ENCODE data around the gene NFAM1.

NFAM1 gene

DNA sequence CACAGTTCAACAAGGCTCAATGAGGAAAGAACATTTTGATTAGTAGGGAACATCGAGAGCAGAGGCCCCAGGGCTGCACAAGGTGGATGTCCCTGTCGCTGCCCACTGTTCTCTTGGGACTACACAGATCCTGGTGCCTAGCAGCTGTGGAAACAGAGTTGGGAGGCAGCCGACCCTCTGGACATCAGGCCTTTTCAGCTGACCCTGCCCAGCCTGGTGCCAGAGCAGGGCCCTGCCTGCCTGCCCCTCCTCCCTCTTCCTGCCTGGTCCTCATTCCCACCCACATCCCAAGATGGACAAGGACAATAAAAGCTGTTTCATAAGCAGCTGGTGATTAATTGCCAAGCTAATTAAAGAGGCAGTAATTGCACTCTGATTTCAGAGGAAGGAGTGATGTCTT is 60.7 kb downstream of the NFAM1 start:
- peaks cover 0 to 23% (median 3%) of the 10 kb centered on the region in 5 donors for H3K27me3 ChIP-seq (ENCODE audit: control insufficient read depth in 5 of 5, insufficient read depth in 4 of 5, low read length in 5 of 5)
- no peaks in the 10 kb centered on the region for H3K36me3 ChIP-seq (ENCODE audit: control insufficient read depth in 5 of 5, insufficient read depth in 5 of 5, low read length in 5 of 5)
- H3K9me3 ChIP-seq (ENCODE audit: control insufficient read depth in 5 of 5, low read length in 5 of 5), result no peaks in the 10 kb centered on the region
- no peak overlapping the region for H3K27ac ChIP-seq (ENCODE audit: low read depth, low read length)
- no peak overlapping the region for H3K9ac ChIP-seq (ENCODE audit: low read length in 5 of 5)
- H3K4me3 ChIP-seq (ENCODE audit: low read depth in 1 of 5, low read length in 5 of 5), result no peak overlapping the region
- H3K4me1 ChIP-seq (ENCODE audit: control insufficient read depth in 5 of 5, insufficient read depth in 5 of 5, low read length in 5 of 5), result peaks cover 4 to 48% (median 33%) of the 10 kb centered on the region in 5 donors

DNA sequence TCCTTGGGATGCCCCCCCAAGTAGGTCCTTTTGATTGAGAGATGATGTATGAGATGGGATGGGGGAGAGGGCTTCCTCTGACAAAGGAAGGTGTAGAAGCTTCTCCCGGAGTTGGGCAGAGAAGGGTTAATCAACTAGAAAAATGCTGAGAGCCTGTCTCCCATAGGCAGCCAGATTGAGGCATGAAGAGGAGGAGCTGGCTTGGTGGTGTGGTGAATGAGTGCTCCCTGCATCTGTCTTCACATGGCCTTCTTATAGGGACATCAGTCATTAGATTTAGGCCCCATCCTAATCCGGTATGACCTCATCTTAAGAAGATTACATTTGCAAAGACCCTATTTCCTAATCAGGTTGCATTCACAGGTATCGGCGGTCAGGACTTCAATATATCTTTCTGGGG is 61.1 kb downstream of the NFAM1 start:
- no peaks in the 10 kb centered on the region for H3K36me3 ChIP-seq (ENCODE audit: control insufficient read depth in 5 of 5, insufficient read depth in 5 of 5, low read length in 5 of 5)
- H3K9me3 ChIP-seq (ENCODE audit: control insufficient read depth in 5 of 5, low read length in 5 of 5), result no peaks in the 10 kb centered on the region
- H3K4me3 ChIP-seq (ENCODE audit: low read depth in 1 of 5, low read length in 5 of 5), result no peak overlapping the region
- no peak overlapping the region for H3K27ac ChIP-seq (ENCODE audit: low read depth, low read length)
- peaks cover 0 to 23% (median 3%) of the 10 kb centered on the region in 5 donors for H3K27me3 ChIP-seq (ENCODE audit: control insufficient read depth in 5 of 5, insufficient read depth in 4 of 5, low read length in 5 of 5)
- H3K4me1 ChIP-seq (ENCODE audit: control insufficient read depth in 5 of 5, insufficient read depth in 5 of 5, low read length in 5 of 5), result peaks cover 4 to 45% (median 33%) of the 10 kb centered on the region in 5 donors
- no peak overlapping the region for H3K9ac ChIP-seq (ENCODE audit: low read length in 5 of 5)

DNA sequence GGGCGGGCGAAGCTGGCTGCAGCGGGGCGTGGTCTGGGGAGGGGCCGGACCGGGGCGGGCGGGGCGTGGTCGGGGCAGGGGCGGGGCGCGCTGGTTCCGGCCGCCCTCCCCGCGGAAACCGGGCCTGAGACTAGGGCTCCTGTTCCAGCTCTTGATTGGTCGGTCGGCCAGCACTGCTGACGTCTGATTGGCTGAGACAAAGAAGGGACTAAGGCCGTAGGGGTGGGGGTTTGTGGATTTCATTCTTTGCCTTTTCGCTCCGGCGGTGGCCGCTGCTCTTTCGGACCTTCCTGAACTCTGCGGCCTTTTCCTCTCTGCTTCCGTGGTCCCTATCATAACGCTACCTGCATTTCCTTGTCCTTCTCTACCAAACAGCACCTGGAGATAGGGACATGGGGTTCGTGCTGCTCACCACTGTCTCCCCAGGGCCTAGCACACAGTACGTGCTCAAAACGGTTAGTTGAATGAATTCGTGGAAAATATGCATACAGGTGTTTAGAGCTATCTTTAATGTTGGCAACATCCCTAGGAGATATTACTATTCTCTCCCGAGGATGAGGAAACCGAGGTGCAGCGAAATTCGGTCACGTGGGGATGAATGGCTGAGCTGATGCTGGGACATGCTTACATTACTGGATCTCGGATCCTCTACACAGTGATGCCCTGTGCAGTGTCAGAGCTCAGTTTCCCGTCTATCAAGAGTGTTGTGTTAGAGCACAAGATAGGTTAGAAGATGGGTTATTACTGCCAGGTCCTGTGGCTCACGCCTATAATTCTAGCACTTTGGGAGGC is 62.8 kb downstream of the NFAM1 start:
- H3K4me1 ChIP-seq (ENCODE audit: control insufficient read depth in 5 of 5, insufficient read depth in 5 of 5, low read length in 5 of 5), result peaks cover 6 to 50% (median 45%) of the 10 kb centered on the region in 5 donors
- no peaks in the 10 kb centered on the region for H3K36me3 ChIP-seq (ENCODE audit: control insufficient read depth in 5 of 5, insufficient read depth in 5 of 5, low read length in 5 of 5)
- peak overlapping the region; percentile 63 to 94 (median 73) for H3K4me3 ChIP-seq (ENCODE audit: low read depth in 1 of 5, low read length in 5 of 5)
- peak overlapping the region in 4 of 5 donors; percentile 13 to 73 (median 38) for H3K9ac ChIP-seq (ENCODE audit: low read length in 5 of 5)
- no peak overlapping the region for H3K27ac ChIP-seq (ENCODE audit: low read depth, low read length)
- H3K27me3 ChIP-seq (ENCODE audit: control insufficient read depth in 5 of 5, insufficient read depth in 4 of 5, low read length in 5 of 5), result peaks cover 4 to 31% (median 12%) of the 10 kb centered on the region in 5 donors
- H3K9me3 ChIP-seq (ENCODE audit: control insufficient read depth in 5 of 5, low read length in 5 of 5), result no peaks in the 10 kb centered on the region

DNA sequence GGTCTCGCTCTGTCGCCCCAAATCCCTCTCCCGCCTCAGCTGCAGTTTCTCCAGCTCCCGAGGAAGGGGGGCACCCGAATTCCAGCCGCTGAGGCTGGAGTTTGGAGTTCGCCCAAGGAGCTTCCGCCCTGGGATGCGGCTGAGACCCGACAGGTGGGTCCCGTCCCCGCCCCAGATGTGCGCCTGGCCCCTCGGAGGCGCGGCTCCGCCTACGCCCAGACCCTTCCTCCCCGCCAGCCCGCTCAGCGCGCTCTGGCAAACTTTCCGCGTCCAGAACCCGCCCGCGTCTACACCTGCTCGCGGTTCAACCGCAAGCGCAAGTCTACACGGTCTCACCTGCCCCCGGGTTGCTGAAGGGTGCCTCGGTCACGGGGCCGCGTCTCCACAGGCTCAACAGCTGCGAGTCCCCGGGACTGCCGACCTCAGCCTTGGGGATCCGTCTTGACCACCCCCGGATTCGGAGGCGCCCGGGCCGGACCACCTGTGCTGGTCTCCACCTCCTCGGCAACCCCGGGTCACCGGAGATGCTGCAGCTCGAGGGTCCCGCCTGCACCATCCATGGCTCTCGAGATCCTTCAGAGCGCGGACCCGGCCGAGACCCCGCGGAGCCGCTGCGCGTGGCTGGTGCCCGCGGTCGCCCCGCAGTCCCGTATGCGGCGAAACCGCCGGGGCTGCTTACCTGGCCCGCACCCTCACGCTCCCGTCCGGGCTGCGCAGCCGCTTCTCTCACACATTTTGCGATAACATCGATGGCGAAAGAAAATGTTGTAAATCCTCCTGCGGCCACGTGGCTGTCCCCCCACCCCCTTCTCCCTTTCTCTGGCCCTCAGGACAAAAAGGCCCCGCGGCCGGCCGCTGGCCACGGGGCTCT is 63.6 kb downstream of the NFAM1 start:
- Histone ChIP-seq H3K9me3 (ENCODE audit: control insufficient read depth in 5 of 5, low read length in 5 of 5) (no peaks in the 10 kb centered on the region), H3K36me3 (ENCODE audit: control insufficient read depth in 5 of 5, insufficient read depth in 5 of 5, low read length in 5 of 5) (no peaks in the 10 kb centered on the region), H3K27ac (ENCODE audit: low read depth, low read length) (no peak overlapping the region), H3K27me3 (ENCODE audit: control insufficient read depth in 5 of 5, insufficient read depth in 4 of 5, low read length in 5 of 5) (peaks cover 4 to 31% (median 12%) of the 10 kb centered on the region in 5 donors), H3K4me3 (ENCODE audit: low read depth in 1 of 5, low read length in 5 of 5) (peak overlapping the region; percentile 56 to 75 (median 64)), H3K9ac (ENCODE audit: low read length in 5 of 5) (peak overlapping the region in 4 of 5 donors; percentile 21 to 71 (median 50)), H3K4me1 (ENCODE audit: control insufficient read depth in 5 of 5, insufficient read depth in 5 of 5, low read length in 5 of 5) (peaks cover 6 to 51% (median 46%) of the 10 kb centered on the region in 5 donors)

DNA sequence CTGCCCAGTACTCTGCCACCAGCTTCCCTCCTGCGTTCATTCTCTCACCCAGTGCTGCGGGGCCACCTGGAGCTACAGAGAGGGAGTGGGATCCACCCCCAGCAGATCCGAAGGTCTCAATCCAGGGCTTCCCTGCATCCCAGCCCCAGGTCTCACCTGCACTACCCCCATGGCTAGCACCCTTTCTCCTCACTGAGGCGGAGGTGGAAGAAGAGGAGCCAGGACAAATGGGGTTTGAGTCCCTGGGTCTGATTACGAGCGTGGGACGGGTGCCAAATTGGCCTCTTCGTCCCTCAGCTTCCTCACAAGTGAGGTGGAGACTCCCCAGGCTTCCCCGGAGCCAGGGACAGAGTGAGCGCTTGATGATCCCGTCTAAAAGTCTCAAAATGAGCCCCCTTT is 64.2 kb downstream of the NFAM1 start:
- peaks cover 6 to 51% (median 46%) of the 10 kb centered on the region in 5 donors for H3K4me1 ChIP-seq (ENCODE audit: control insufficient read depth in 5 of 5, insufficient read depth in 5 of 5, low read length in 5 of 5)
- H3K4me3 ChIP-seq (ENCODE audit: low read depth in 1 of 5, low read length in 5 of 5), result peak overlapping the region; percentile 56 to 75 (median 64)
- no peaks in the 10 kb centered on the region for H3K9me3 ChIP-seq (ENCODE audit: control insufficient read depth in 5 of 5, low read length in 5 of 5)
- peak overlapping the region in 2 of 5 donors; percentile 62 to 71 for H3K9ac ChIP-seq (ENCODE audit: low read length in 5 of 5)
- H3K27me3 ChIP-seq (ENCODE audit: control insufficient read depth in 5 of 5, insufficient read depth in 4 of 5, low read length in 5 of 5), result peaks cover 4 to 34% (median 12%) of the 10 kb centered on the region in 5 donors
- no peaks in the 10 kb centered on the region for H3K36me3 ChIP-seq (ENCODE audit: control insufficient read depth in 5 of 5, insufficient read depth in 5 of 5, low read length in 5 of 5)
- H3K27ac ChIP-seq (ENCODE audit: low read depth, low read length), result no peak overlapping the region

DNA sequence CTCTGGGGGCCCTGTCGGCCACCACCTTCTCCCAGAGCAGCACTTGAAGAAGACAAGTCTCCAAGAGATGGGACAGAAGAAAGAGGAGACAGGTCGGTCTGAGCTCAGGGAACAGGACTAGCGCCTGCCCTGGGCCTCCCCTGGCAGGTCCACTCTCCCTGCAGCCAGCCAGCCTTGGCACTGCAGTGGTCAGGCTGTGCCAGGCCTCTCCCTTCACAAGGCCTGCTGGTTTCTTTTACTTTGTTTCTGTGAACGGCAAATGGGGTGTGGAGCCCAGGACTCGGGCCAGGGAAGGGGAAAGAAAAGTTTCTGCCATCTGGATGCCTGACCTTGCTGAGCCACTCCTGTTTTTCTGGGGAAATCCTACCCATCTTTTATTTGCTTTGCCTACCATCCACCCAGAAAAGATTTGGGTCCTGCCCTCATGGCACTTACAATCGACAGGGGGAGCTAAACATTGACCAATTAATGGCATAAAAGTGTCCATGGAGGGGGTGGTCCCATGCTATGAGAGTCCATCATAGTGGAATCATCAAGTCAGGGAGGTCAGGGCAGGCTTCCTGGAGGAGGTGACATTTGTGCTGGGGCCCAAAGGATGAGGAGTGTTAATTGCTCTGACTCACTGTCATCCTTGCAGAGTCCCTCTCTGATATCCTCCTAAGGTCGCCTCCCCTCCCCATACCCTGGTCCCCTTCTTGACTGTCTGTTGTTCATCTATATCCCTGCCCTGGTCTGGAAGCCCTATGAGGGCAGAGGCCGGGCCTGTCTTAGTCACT is 65.2 kb downstream of the NFAM1 start:
- peak overlapping the region in 1 of 5 donors; percentile 28 for H3K9ac ChIP-seq (ENCODE audit: low read length in 5 of 5)

DNA sequence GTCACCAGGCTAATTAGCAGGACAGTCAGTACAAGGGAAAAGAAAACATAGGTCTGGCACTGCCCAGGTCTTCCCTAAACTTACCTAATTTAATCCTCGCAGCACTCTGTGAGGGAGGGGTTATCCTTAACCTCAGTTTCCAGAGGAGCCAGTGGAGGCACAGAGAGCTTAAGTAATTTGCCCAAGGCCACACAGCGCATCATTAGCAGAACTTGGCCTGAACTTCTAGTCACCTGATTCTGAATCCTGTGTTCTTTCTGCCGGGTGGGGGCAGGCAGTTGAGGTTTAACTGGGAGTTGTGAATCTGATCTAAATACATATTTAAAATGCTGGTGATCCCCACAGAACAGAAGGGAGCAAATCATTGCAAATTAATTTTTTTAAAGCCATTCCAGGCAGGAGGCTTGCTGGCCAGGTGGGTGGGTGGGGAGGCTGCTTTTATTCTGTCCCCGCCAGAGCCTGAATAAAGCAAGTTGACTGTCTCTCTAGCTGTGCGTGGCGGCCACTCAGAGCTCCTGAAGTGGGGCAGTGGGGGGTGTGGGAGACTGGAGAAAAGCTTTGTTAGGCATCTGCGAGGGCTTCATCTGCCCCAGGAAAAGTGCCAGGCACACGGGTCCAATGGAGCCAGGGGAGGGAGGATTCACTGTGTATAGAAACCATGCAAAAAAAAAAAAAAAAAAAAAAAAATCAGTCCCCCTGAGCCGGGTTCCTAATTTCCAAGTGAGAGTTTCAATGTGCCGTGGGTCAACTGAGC is 66.1 kb downstream of the NFAM1 start:
- Histone ChIP-seq H3K4me3 (ENCODE audit: low read depth in 1 of 5, low read length in 5 of 5) (no peak overlapping the region), H3K9ac (ENCODE audit: low read length in 5 of 5) (peak overlapping the region in 1 of 5 donors; percentile 28), H3K27ac (ENCODE audit: low read depth, low read length) (no peak overlapping the region), H3K4me1 (ENCODE audit: control insufficient read depth in 5 of 5, insufficient read depth in 5 of 5, low read length in 5 of 5) (peaks cover 6 to 51% (median 46%) of the 10 kb centered on the region in 5 donors), H3K36me3 (ENCODE audit: control insufficient read depth in 5 of 5, insufficient read depth in 5 of 5, low read length in 5 of 5) (no peaks in the 10 kb centered on the region), H3K9me3 (ENCODE audit: control insufficient read depth in 5 of 5, low read length in 5 of 5) (no peaks in the 10 kb centered on the region), H3K27me3 (ENCODE audit: control insufficient read depth in 5 of 5, insufficient read depth in 4 of 5, low read length in 5 of 5) (peaks cover 13 to 37% (median 23%) of the 10 kb centered on the region in 5 donors)

More for the DNA sequence above, 65.2 kb downstream of the NFAM1 start:
- Histone ChIP-seq H3K4me3 (ENCODE audit: low read depth in 1 of 5, low read length in 5 of 5) (peak overlapping the region in 2 of 5 donors; percentile 64 to 75), H3K27me3 (ENCODE audit: control insufficient read depth in 5 of 5, insufficient read depth in 4 of 5, low read length in 5 of 5) (peaks cover 10 to 36% (median 22%) of the 10 kb centered on the region in 5 donors), H3K9me3 (ENCODE audit: control insufficient read depth in 5 of 5, low read length in 5 of 5) (no peaks in the 10 kb centered on the region), H3K27ac (ENCODE audit: low read depth, low read length) (no peak overlapping the region), H3K4me1 (ENCODE audit: control insufficient read depth in 5 of 5, insufficient read depth in 5 of 5, low read length in 5 of 5) (peaks cover 6 to 51% (median 46%) of the 10 kb centered on the region in 5 donors), H3K36me3 (ENCODE audit: control insufficient read depth in 5 of 5, insufficient read depth in 5 of 5, low read length in 5 of 5) (no peaks in the 10 kb centered on the region)

DNA sequence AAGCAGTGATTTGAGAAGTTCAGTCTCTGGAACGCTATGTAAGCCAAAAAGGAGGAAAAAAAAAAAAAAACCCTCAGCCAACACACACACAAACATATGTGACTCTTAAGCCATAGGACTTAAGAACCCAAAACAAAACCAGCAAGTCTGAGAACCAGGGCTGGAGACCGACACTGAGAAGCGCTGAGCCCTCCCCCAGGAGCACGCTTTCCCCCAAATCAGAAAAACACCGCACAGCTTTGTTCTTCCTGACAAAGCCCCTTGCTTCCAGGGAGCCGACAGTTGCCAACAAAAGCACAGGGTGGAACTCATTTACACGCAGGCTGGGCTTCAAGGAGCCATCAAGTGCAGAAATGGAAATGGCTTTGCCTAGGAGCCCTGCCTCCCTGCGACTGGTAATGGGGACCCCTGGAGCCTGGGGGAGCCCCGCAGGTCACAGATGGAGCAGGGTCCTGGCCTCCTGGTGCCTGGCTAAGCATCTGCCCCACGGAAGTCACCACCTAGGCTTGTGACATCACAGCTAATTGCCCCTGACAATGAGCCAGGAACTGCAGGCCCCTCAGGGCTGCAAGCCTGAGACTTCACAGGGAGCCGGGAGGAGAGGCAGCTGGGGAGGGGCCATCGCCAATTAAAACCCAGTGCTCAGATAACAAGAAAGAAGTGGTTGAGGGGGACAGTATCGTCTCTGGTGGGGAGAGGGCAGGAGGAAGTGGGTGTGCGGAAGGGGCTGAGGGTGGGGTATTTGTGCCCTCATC is 66.9 kb downstream of the NFAM1 start:
- H3K27ac ChIP-seq (ENCODE audit: low read depth, low read length), result no peak overlapping the region
- H3K36me3 ChIP-seq (ENCODE audit: control insufficient read depth in 5 of 5, insufficient read depth in 5 of 5, low read length in 5 of 5), result no peaks in the 10 kb centered on the region
- peak overlapping the region in 1 of 5 donors; percentile 2 for H3K4me3 ChIP-seq (ENCODE audit: low read depth in 1 of 5, low read length in 5 of 5)
- H3K4me1 ChIP-seq (ENCODE audit: control insufficient read depth in 5 of 5, insufficient read depth in 5 of 5, low read length in 5 of 5), result peaks cover 6 to 51% (median 46%) of the 10 kb centered on the region in 5 donors
- no peak overlapping the region for H3K9ac ChIP-seq (ENCODE audit: low read length in 5 of 5)
- H3K27me3 ChIP-seq (ENCODE audit: control insufficient read depth in 5 of 5, insufficient read depth in 4 of 5, low read length in 5 of 5), result peaks cover 13 to 40% (median 23%) of the 10 kb centered on the region in 5 donors
- no peaks in the 10 kb centered on the region for H3K9me3 ChIP-seq (ENCODE audit: control insufficient read depth in 5 of 5, low read length in 5 of 5)
